ENCODE data around the gene DYSF. TPM values are rescaled to one million over a fixed set of nuclear protein-coding genes. Genes with fewer than 3 reads are reported as not detected.

Gene DYSF
- total RNA-seq, 1 experiment from 2014 or later = 5.5 TPM

DNA sequence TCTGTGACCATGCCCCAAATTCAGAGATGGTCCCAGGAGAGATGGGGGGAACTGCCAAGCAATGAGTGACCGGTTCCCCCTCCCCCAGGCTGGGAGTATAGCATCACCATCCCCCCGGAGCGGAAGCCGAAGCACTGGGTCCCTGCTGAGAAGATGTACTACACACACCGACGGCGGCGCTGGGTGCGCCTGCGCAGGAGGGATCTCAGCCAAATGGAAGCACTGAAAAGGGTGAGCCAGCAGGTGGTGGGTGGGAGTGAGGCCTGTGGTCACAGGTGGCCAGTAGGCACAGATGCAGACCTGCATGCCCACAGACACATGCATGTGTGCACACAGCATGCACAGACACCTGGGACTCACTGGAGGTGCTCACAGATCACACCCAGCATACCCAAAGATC lies 117.2 kb downstream of the DYSF start:
- Mint-ChIP-seq H3K27me3 (ENCODE audit: low read depth) (no peaks in the 10 kb centered on the region), H3K27ac (no peak overlapping the region), H3K9me3 (no peaks in the 10 kb centered on the region), H3K4me1 (no peaks in the 10 kb centered on the region), H3K36me3 (ENCODE audit: insufficient read depth in 1 of 3, low read depth in 3 of 3) (peaks cover 0 to 2% (median 0%) of the 10 kb centered on the region in 3 experiments; a peak in 1 of 7 replicates), H3K4me3 (no peak overlapping the region)
- Histone ChIP-seq H2BK20ac (ENCODE audit: low read depth, low read length, poor library complexity, severe bottlenecking) (no peak overlapping the region), H3K27ac (ENCODE audit: insufficient read length, low read depth, low read length) (no peak overlapping the region), H3K9ac (ENCODE audit: extremely low read depth, insufficient read length, low read length) (no peak overlapping the region), H3K27me3 (ENCODE audit: insufficient read depth, low read length) (no peaks in the 10 kb centered on the region), H3K18ac (ENCODE audit: insufficient read length, low read depth, low read length) (no peak overlapping the region), H4K20me1 (ENCODE audit: control insufficient read depth, insufficient read depth, insufficient read length) (no peaks in the 10 kb centered on the region), H4K91ac (ENCODE audit: insufficient read length, low read depth, low read length) (no peak overlapping the region), H2BK12ac (ENCODE audit: insufficient read length, low read depth, low read length) (no peak overlapping the region), H3K4me1 (ENCODE audit: insufficient read depth, low read length) (no peaks in the 10 kb centered on the region), H3K4me2 (ENCODE audit: insufficient read depth, insufficient read length, low read length) (no peak overlapping the region), H4K8ac (replicated peaks; ENCODE audit: insufficient read length, low read depth, low read length) (no peak overlapping the region), H3K79me2 (ENCODE audit: insufficient read depth, low read length) (no peaks in the 10 kb centered on the region), H3K9me3 (ENCODE audit: control insufficient read depth, low read depth, low read length) (peaks cover 9% of the 10 kb centered on the region), H2BK5ac (ENCODE audit: insufficient read length, low read length) (no peak overlapping the region), H3T11ph (ENCODE audit: low read length) (no peak overlapping the region), H3K56ac (ENCODE audit: insufficient read length, low read depth, low read length) (no peak overlapping the region), H2AFZ (ENCODE audit: low read length) (no peak overlapping the region), H3K23me2 (ENCODE audit: insufficient read length, low read depth, low read length, poor library complexity, severe bottlenecking) (no peaks in the 10 kb centered on the region), H2AK5ac (ENCODE audit: insufficient read length, low read length) (no peak overlapping the region), H3K14ac (ENCODE audit: insufficient read depth, low read length) (no peak overlapping the region), H3K79me1 (ENCODE audit: insufficient read depth, low read depth, low read length, poor library complexity, severe bottlenecking) (no peaks in the 10 kb centered on the region), H3K23ac (ENCODE audit: insufficient read length, low read depth, low read length) (no peak overlapping the region), H2BK15ac (ENCODE audit: low read depth, low read length) (no peak overlapping the region), H3K4ac (ENCODE audit: low read depth, low read length) (no peak overlapping the region), H4K5ac (ENCODE audit: insufficient read length, low read depth, low read length) (no peak overlapping the region), H2BK120ac (ENCODE audit: low read depth, low read length, poor library complexity, severe bottlenecking) (no peak overlapping the region)
- DNase-seq = no peak
- no CpG with 5 or more reads among the region's 10 CpGs for WGBS (ENCODE audit: extremely low coverage, insufficient read length, low lambda C conversion rate)
- TF ChIP-seq, protein P1, sequence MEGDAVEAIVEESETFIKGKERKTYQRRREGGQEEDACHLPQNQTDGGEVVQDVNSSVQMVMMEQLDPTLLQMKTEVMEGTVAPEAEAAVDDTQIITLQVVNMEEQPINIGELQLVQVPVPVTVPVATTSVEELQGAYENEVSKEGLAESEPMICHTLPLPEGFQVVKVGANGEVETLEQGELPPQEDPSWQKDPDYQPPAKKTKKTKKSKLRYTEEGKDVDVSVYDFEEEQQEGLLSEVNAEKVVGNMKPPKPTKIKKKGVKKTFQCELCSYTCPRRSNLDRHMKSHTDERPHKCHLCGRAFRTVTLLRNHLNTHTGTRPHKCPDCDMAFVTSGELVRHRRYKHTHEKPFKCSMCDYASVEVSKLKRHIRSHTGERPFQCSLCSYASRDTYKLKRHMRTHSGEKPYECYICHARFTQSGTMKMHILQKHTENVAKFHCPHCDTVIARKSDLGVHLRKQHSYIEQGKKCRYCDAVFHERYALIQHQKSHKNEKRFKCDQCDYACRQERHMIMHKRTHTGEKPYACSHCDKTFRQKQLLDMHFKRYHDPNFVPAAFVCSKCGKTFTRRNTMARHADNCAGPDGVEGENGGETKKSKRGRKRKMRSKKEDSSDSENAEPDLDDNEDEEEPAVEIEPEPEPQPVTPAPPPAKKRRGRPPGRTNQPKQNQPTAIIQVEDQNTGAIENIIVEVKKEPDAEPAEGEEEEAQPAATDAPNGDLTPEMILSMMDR (conservative IDR thresholded peaks at IDR 0.05) = no peak

Data from H9 (cell line).